Spleen (tissue), 7 donors: ENCODE results near the gene BRSK2.

Experiments used
- POLR2A ChIP-seq, 3 donors: fragments of 450-650 bp; IDR thresholded peaks; one replicate each; pipeline ENCODE4 v1.5.1; 2017; ENCODE audit warnings: antibody characterized with exemption in 3 of 3, mild to moderate bottlenecking in 1 of 3
- POLR2AphosphoS5 ChIP-seq, 3 donors: sonication (generic); formaldehyde crosslinking; IDR thresholded peaks; one replicate each; pipeline ENCODE4 v1.5.1; 2017; ENCODE audit warnings: antibody characterized with exemption in 3 of 3
- TF ChIP-seq, protein P1 (sequence below), 11 experiments: fragments of 200-600 bp in 7 of 11; fragments of 450-650 bp in 4 of 11; sonication (generic) in 4 of 11; IDR thresholded peaks in 8 of 11; conservative IDR thresholded peaks in 3 of 11; 1 replicate in 7 of 11; 2 replicates in 4 of 11; pipeline versions ENCODE4 v1.4.0 to v1.8.0; 2016 to 2021; ENCODE audit warnings: antibody characterized with exemption in 11 of 11, inconsistent platforms in 4 of 11, mild to moderate bottlenecking in 1 of 11
- donor health status: DM: no; HTN: no; CAD: no; lungs with moderate emphysema.
- donor health status: DM: no; HTN: no; CAD: no.
- donor health status: DM: no; HTN: no; CAD: no.

DNA sequence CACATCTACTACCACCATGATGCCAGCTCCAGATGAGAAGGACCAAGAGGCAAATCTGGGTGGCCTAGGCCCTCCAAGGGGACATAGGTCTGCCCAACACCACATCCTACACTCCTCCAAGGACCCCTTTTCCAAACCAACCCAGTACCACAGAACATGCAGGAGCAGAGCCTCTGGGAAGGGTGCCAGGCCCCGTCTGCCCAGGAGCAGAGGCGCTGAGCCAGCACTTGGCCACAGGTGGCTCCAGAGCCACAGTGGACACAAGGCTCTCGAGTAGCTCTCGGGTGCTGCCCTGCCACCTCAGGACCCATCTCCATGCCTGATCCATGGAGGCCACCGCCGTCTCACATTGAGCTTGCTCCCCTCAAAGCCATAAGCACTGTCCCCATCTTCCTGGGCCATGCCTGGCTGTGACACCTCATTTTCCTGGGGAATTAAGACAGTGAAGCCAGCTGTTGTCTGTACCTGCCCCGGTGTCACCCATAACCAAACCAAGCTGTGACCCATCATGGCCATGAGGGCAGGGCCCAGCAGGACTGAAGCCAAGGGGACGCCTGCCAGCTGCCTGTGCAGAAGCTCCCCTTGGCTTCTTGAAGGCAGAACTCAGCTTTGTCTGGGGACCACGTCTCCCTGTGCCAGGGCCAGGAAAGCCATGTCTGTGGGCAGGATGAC, 89.4 kb downstream of the BRSK2 start:
- TF ChIP-seq, protein P1, sequence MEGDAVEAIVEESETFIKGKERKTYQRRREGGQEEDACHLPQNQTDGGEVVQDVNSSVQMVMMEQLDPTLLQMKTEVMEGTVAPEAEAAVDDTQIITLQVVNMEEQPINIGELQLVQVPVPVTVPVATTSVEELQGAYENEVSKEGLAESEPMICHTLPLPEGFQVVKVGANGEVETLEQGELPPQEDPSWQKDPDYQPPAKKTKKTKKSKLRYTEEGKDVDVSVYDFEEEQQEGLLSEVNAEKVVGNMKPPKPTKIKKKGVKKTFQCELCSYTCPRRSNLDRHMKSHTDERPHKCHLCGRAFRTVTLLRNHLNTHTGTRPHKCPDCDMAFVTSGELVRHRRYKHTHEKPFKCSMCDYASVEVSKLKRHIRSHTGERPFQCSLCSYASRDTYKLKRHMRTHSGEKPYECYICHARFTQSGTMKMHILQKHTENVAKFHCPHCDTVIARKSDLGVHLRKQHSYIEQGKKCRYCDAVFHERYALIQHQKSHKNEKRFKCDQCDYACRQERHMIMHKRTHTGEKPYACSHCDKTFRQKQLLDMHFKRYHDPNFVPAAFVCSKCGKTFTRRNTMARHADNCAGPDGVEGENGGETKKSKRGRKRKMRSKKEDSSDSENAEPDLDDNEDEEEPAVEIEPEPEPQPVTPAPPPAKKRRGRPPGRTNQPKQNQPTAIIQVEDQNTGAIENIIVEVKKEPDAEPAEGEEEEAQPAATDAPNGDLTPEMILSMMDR (IDR thresholded peaks at IDR 0.05 in 8 of 11, conservative IDR thresholded peaks at IDR 0.05 in 3 of 11) = no peak
- TF ChIP-seq POLR2A (IDR thresholded peaks at IDR 0.05) (no peak), POLR2AphosphoS5 (IDR thresholded peaks at IDR 0.05) (no peak)
